Effector memory CD4-positive, alpha-beta T cell (primary cell): ENCODE data around the gene WDR7.

ENCODE experiments used
- DNase-seq, 3 donors: peaks; one replicate each; pipeline ENCODE4 v3.0.0-alpha.2; 2020
- H3K27ac ChIP-seq: 2 replicates; pipeline ENCODE4 v1.7.0; 2013; ENCODE audit warnings: mild to moderate bottlenecking, low read length, moderate library complexity; ENCODE audit not compliant: insufficient read depth, poor library complexity, severe bottlenecking
- H3K27me3 ChIP-seq: replicated peaks from 2 replicates; pipeline ENCODE4 v1.7.0; 2013; ENCODE audit warnings: mild to moderate bottlenecking, low read length; ENCODE audit not compliant: insufficient read depth, control insufficient read depth, poor library complexity, severe bottlenecking
- H3K36me3 ChIP-seq: 2 replicates; pipeline ENCODE4 v1.7.0; 2013; ENCODE audit warnings: mild to moderate bottlenecking, low read length, moderate library complexity; ENCODE audit not compliant: control insufficient read depth, insufficient read depth
- H3K4me1 ChIP-seq: 2 replicates; pipeline ENCODE4 v1.7.0; 2013; ENCODE audit warnings: low read length, mild to moderate bottlenecking; ENCODE audit not compliant: control insufficient read depth, insufficient read depth, poor library complexity, severe bottlenecking
- H3K4me3 ChIP-seq: 2 replicates; pipeline ENCODE4 v1.7.0; 2013; ENCODE audit warnings: low read length, low read depth, mild to moderate bottlenecking; ENCODE audit not compliant: insufficient read depth, poor library complexity, severe bottlenecking
- H3K9me3 ChIP-seq: 2 replicates; pipeline ENCODE4 v1.7.0; 2013; ENCODE audit warnings: mild to moderate bottlenecking, low read length, moderate library complexity; ENCODE audit not compliant: control insufficient read depth

The WDR7 gene

GRCh38 chr18:56910237-56910636 lies 259.1 kb downstream of the WDR7 start:
- H3K27ac ChIP-seq, result no peak overlapping the region
- no peaks in the 10 kb centered on the region for H3K9me3 ChIP-seq
- DNase-seq, result no peak
- no peak overlapping the region for H3K4me3 ChIP-seq
- H3K36me3 ChIP-seq, result no peaks in the 10 kb centered on the region
- no peaks in the 10 kb centered on the region for H3K27me3 ChIP-seq
- H3K4me1 ChIP-seq, result no peaks in the 10 kb centered on the region

GRCh38 chr18:56910967-56911366 lies 259.8 kb downstream of the WDR7 start:
- Histone ChIP-seq H3K4me3 (no peak overlapping the region), H3K36me3 (no peaks in the 10 kb centered on the region), H3K27ac (no peak overlapping the region), H3K9me3 (no peaks in the 10 kb centered on the region), H3K4me1 (no peaks in the 10 kb centered on the region), H3K27me3 (no peaks in the 10 kb centered on the region)
- no peak for DNase-seq

- no peaks in the 10 kb centered on the region for H3K4me1 ChIP-seq
- no peak overlapping the region for H3K4me3 ChIP-seq
- no peak overlapping the region for H3K27ac ChIP-seq
- DNase-seq, result no peak
- no peaks in the 10 kb centered on the region for H3K9me3 ChIP-seq
- H3K27me3 ChIP-seq, result no peaks in the 10 kb centered on the region
- no peaks in the 10 kb centered on the region for H3K36me3 ChIP-seq
Observed at GRCh38 chr18:56913941-56914340, 262.8 kb downstream of the WDR7 start.

- no peak overlapping the region for H3K4me3 ChIP-seq
- no peaks in the 10 kb centered on the region for H3K27me3 ChIP-seq
- no peaks in the 10 kb centered on the region for H3K36me3 ChIP-seq
- no peak for DNase-seq
- H3K9me3 ChIP-seq, result no peaks in the 10 kb centered on the region
- H3K4me1 ChIP-seq, result no peaks in the 10 kb centered on the region
- H3K27ac ChIP-seq, result no peak overlapping the region
Observed at GRCh38 chr18:56919190-56919589, 268.0 kb downstream of the WDR7 start.

- no peak for DNase-seq
- Histone ChIP-seq H3K4me1 (no peaks in the 10 kb centered on the region), H3K36me3 (no peaks in the 10 kb centered on the region), H3K27ac (no peak overlapping the region), H3K4me3 (no peak overlapping the region), H3K9me3 (no peaks in the 10 kb centered on the region), H3K27me3 (no peaks in the 10 kb centered on the region)
Observed at GRCh38 chr18:56921896-56922480, 270.8 kb downstream of the WDR7 start.

- Histone ChIP-seq H3K36me3 (no peaks in the 10 kb centered on the region), H3K4me1 (no peaks in the 10 kb centered on the region), H3K27ac (no peak overlapping the region), H3K9me3 (no peaks in the 10 kb centered on the region), H3K27me3 (no peaks in the 10 kb centered on the region), H3K4me3 (no peak overlapping the region)
- no peak for DNase-seq
Observed at GRCh38 chr18:56926734-56927133, 275.6 kb downstream of the WDR7 start.

DNA sequence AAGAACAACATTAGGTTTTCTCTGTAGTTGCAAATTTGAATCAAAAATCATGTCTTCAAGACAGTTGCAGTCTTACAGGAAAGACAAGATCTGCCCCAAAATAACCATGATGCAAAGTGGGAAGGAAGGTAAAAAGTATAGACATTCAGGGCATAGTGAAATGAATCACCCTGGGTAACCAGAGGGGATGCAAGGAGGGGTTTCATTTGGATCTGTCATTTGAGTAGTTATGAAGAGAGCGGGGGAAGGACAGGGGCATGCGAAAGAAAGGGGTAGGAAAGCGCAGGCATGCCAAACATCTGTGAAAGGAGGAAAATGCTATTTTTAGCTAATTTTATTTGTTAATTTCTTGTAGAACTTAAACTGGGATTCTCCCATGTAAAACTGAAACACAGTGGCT lies 276.6 kb downstream of the WDR7 start:
- Histone ChIP-seq H3K4me1 (no peaks in the 10 kb centered on the region), H3K36me3 (no peaks in the 10 kb centered on the region), H3K9me3 (no peaks in the 10 kb centered on the region), H3K27ac (no peak overlapping the region), H3K4me3 (no peak overlapping the region), H3K27me3 (no peaks in the 10 kb centered on the region)
- no peak for DNase-seq

- Histone ChIP-seq H3K4me1 (no peaks in the 10 kb centered on the region), H3K9me3 (no peaks in the 10 kb centered on the region), H3K4me3 (no peak overlapping the region), H3K27ac (no peak overlapping the region), H3K27me3 (no peaks in the 10 kb centered on the region), H3K36me3 (no peaks in the 10 kb centered on the region)
- DNase-seq, result no peak
Observed at GRCh38 chr18:56929886-56930285, 278.7 kb downstream of the WDR7 start.

DNA sequence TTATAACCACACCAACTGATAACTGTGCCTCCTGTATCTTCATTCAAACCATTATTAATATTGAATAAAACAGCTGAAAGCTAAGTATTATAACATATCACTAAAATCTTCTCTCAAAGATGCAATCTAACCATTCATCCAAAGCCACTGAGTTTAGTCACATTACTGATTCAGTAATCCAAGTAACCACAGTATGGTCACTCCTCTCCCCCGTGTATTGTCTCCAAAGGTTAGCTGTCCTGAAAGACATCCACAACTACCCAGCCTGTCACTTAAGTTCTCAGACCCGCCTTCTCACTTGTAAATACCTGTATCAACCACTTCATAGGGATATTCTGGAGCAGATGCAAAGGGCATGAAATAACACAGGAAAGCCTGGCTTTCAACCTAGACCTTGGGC lies 282.3 kb downstream of the WDR7 start:
- DNase-seq, result no peak
- Histone ChIP-seq H3K36me3 (peaks cover 16% of the 10 kb centered on the region), H3K27me3 (no peaks in the 10 kb centered on the region), H3K27ac (no peak overlapping the region), H3K4me3 (no peak overlapping the region), H3K4me1 (no peaks in the 10 kb centered on the region), H3K9me3 (no peaks in the 10 kb centered on the region)

GRCh38 chr18:56934131-56934530 lies 283.0 kb downstream of the WDR7 start:
- Histone ChIP-seq H3K4me3 (no peak overlapping the region), H3K9me3 (no peaks in the 10 kb centered on the region), H3K27ac (no peak overlapping the region), H3K27me3 (no peaks in the 10 kb centered on the region), H3K36me3 (peaks cover 16% of the 10 kb centered on the region), H3K4me1 (no peaks in the 10 kb centered on the region)
- DNase-seq, result no peak
